Progenitor cell of endocrine pancreas (in vitro differentiated cells): ENCODE data around the gene MAN1C1. TPM values are rescaled to one million over a fixed set of nuclear protein-coding genes. Genes with fewer than 3 reads are reported as not detected.

Experiments
- DNase-seq: peaks from one replicate; pipeline ENCODE4 v3.0.0; 2021; ENCODE audit warnings: low spot score; ENCODE audit not compliant: unreplicated experiment
- H3K27ac Mint-ChIP-seq: 2 replicates; pipeline ENCODE4 v1.8.0; 2021; ENCODE audit warnings: mild to moderate bottlenecking, moderate library complexity, mixed read lengths
- H3K27me3 Mint-ChIP-seq: 2 replicates; pipeline ENCODE4 v1.8.0; 2021; ENCODE audit warnings: mixed read lengths
- H3K36me3 Mint-ChIP-seq: 2 replicates; pipeline ENCODE4 v1.8.0; 2022; ENCODE audit warnings: mixed read lengths; ENCODE audit not compliant: insufficient read depth
- H3K4me1 Mint-ChIP-seq: 2 replicates; pipeline ENCODE4 v1.8.0; 2021; ENCODE audit warnings: low read depth, mixed read lengths
- H3K4me3 Mint-ChIP-seq: 2 replicates; pipeline ENCODE4 v1.8.0; 2021; ENCODE audit warnings: low read depth, mild to moderate bottlenecking, moderate library complexity, mixed read lengths
- H3K9me3 Mint-ChIP-seq: 2 replicates; pipeline ENCODE4 v1.8.0; 2021; ENCODE audit warnings: low read depth, mixed read lengths
- total RNA-seq: library from RNA; stranded (reverse); gene quantifications from 2 replicates; pipeline ENCODE4 v1.2.1, GENCODE V29; 2021
- TF ChIP-seq, protein P1 (sequence below): fragments of 200-600 bp; sonication (generic); IDR thresholded peaks from one replicate; pipeline ENCODE4 v1.5.0; 2021; ENCODE audit warnings: antibody characterized with exemption, mild to moderate bottlenecking; ENCODE audit not compliant: unreplicated experiment

The MAN1C1 gene
- total RNA-seq, 1 donor from 2014 or later, result 5.1 TPM

DNA sequence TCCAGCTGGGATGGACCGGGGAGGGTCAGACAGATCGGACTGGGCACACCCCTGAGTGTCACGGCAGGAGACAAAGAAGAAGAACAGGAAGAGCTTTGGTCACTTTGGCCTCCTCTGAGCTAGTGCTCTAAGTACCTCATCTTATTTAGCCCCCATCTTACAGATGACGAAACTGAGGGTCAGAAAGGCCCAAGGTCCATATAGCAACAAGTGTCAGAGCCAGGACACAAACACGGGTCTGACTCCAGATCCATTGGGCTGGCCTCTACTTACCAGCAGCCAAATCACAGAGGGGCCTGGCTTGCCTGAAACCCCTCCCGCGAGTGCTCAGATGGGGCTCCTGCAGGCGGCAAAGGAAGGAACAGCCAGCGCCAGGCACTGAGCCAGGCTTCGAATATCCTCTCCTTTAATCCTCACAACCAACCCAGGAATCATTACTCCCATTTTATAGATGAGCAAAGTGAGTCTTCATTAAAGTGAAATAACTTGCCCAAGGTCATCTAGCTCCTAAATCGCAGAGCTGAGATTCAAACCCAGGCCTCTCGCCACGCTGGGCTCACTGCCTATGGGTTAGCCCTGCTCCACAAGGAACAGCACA lies 157.7 kb downstream of the MAN1C1 start:
- TF ChIP-seq, protein P1, sequence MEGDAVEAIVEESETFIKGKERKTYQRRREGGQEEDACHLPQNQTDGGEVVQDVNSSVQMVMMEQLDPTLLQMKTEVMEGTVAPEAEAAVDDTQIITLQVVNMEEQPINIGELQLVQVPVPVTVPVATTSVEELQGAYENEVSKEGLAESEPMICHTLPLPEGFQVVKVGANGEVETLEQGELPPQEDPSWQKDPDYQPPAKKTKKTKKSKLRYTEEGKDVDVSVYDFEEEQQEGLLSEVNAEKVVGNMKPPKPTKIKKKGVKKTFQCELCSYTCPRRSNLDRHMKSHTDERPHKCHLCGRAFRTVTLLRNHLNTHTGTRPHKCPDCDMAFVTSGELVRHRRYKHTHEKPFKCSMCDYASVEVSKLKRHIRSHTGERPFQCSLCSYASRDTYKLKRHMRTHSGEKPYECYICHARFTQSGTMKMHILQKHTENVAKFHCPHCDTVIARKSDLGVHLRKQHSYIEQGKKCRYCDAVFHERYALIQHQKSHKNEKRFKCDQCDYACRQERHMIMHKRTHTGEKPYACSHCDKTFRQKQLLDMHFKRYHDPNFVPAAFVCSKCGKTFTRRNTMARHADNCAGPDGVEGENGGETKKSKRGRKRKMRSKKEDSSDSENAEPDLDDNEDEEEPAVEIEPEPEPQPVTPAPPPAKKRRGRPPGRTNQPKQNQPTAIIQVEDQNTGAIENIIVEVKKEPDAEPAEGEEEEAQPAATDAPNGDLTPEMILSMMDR, result no peak
- no peaks in the 10 kb centered on the region for H3K9me3 Mint-ChIP-seq
- no peaks in the 10 kb centered on the region for H3K36me3 Mint-ChIP-seq
- peak overlapping the region; percentile 36 for H3K4me3 Mint-ChIP-seq
- H3K27ac Mint-ChIP-seq, result peak overlapping the region; percentile 87
- no peaks in the 10 kb centered on the region for H3K27me3 Mint-ChIP-seq
- H3K4me1 Mint-ChIP-seq, result peaks cover 60% of the 10 kb centered on the region
- no peak for DNase-seq

GRCh38 chr1:25774921-25775771 lies 158.6 kb downstream of the MAN1C1 start:
- H3K36me3 Mint-ChIP-seq, result no peaks in the 10 kb centered on the region
- peaks cover 58% of the 10 kb centered on the region for H3K4me1 Mint-ChIP-seq
- TF ChIP-seq, protein P1, result no peak
- peak overlapping the region; percentile 71 for H3K27ac Mint-ChIP-seq
- no peak for DNase-seq
- H3K4me3 Mint-ChIP-seq, result no peak overlapping the region
- no peaks in the 10 kb centered on the region for H3K27me3 Mint-ChIP-seq
- H3K9me3 Mint-ChIP-seq, result no peaks in the 10 kb centered on the region

GRCh38 chr1:25779388-25779787 lies 162.8 kb downstream of the MAN1C1 start:
- peaks cover 3% of the 10 kb centered on the region for H3K27me3 Mint-ChIP-seq
- no peaks in the 10 kb centered on the region for H3K9me3 Mint-ChIP-seq
- H3K36me3 Mint-ChIP-seq, result no peaks in the 10 kb centered on the region
- H3K27ac Mint-ChIP-seq, result no peak overlapping the region
- DNase-seq, result no peak
- H3K4me3 Mint-ChIP-seq, result no peak overlapping the region
- TF ChIP-seq, protein P1, result no peak
- peaks cover 20% of the 10 kb centered on the region for H3K4me1 Mint-ChIP-seq

- no peak for DNase-seq
- Mint-ChIP-seq H3K9me3 (no peaks in the 10 kb centered on the region), H3K36me3 (no peaks in the 10 kb centered on the region), H3K27ac (no peak overlapping the region), H3K27me3 (peaks cover 3% of the 10 kb centered on the region), H3K4me3 (no peak overlapping the region), H3K4me1 (peaks cover 18% of the 10 kb centered on the region)
- TF ChIP-seq, protein P1, result no peak
Measured at GRCh38 chr1:25779894-25780293, 163.3 kb downstream of the MAN1C1 start.

GRCh38 chr1:25780318-25781129 lies 163.9 kb downstream of the MAN1C1 start:
- no peak overlapping the region for H3K4me3 Mint-ChIP-seq
- no peaks in the 10 kb centered on the region for H3K9me3 Mint-ChIP-seq
- no peaks in the 10 kb centered on the region for H3K36me3 Mint-ChIP-seq
- no peak for DNase-seq
- no peak overlapping the region for H3K27ac Mint-ChIP-seq
- TF ChIP-seq, protein P1, result no peak
- H3K27me3 Mint-ChIP-seq, result peaks cover 3% of the 10 kb centered on the region
- peaks cover 12% of the 10 kb centered on the region for H3K4me1 Mint-ChIP-seq
